ENCODE results near the gene DHX58.
A peak's percentile ranks its signal among the peaks of the same experiment; 100 is the strongest.

Gene DHX58

GRCh38 chr17:42110301-42111264 lies 1.9 kb downstream of the DHX58 start:
- FAIRE-seq = no peak
- no peak for DNase-seq (ENCODE audit: low spot score)

DNA sequence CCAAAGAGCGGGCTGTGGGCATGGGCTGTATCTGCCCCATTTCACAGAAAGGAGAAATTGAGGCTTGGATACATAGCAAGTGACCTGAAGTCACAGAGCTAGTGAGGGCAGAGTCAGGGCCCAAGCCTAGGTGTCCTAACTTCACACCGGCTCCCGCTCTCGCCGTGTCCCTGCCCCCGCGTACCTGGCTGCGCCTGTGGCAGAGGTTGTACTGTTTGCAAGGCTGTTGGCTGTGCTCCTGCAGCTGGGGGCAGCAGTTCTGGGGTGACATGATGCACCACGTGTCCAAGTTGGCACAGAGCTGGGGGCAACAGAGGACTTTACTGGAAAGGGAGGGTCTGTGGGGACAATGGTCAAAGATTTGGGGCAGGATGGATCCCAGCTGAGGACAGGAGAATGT lies 3.4 kb downstream of the DHX58 start:
- FAIRE-seq = no peak
- no peak for DNase-seq (ENCODE audit: low spot score)

DNA sequence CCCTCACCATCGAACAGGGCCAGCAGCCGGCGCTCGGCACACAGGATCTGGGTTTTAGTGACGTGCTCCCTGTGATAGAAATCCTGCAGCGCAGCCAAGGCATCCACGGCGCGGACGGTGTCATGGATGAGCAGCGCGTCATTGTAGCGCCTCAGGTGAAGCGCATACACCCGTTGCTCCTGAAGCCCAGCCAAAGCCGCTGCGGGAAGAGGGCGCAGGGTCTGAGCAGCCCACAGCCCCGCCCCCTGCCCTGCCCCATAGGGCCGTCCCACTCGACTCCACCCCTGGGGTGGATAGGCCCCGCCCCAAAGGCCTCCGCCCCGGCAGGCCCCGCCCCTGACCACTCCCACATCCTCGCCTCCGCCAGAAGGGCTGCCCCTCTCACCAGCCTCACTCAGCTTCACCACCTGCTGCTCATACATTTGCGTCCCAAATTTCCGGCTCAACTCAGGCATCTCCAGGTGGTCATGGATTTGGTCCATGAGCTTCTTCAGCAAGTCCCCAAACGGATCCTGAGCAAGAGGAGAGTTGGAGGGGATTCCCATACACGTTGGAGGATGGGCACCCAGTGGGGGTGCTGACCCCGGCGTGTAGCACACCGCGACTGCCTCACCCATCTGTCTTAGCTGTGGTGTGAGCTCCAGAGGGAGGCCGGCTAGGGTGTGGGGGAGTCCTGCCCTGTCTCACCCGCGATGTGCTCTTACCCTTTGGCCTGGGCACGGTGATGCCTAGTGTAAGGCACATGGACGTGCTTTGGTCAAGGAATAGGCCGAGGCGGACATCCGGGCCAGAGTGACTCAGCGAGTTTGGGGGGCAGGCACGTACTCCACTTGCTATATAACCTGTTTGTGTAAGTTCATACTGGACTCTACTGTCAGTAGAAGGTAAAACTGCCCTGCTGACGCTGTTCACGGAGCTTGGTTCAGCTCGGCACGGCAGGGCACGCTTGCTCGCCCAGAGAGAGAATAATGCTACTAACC lies 4.6 kb downstream of the DHX58 start:
- DNase-seq (ENCODE audit: low spot score) (peak; percentile 58), FAIRE-seq (no peak)

DNA sequence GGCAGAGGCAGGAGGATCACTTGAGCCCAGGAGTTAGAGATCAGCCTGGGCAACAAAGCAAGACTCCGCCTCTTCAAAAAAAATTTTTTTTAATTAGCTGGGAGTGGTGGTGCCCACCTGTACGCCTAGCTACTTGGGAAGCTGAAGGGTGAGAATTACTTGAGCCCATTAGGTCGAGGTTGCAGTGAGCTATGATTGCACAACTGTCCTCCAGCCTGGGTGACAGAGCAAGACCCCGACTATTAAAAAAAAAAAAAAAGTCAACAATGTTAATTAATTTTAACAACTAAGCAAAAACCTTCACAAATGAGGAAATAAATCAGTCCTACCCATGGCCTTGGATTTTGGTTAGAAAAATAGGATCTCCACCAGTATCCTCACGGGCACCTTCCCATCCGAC lies 5.4 kb downstream of the DHX58 start:
- no peak for FAIRE-seq
- no peak for DNase-seq (ENCODE audit: low spot score)

- DNase-seq (ENCODE audit: low spot score) (no peak), FAIRE-seq (no peak)
These were observed 6.5 kb downstream of the DHX58 start for GRCh38 chr17:42106009-42106408.

DNA sequence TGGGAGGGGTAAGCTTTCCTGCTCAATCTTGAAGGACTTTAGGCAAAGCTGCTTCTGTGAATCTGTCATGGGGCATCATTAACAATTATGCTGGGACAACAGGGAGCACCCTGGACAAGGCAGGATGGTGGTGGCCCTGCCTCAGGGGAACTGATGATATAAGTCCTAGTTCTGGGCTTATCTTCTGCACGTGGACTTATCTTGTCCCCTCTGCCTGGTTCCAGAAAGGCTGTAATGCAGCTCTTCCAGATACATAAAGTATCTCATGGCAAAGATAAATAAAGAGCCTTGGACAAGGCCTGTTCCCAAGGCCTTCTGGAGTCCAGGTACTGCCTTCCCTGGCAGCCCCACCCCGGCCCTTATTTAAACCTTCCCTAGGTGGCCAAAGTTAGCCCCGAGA lies 8.2 kb downstream of the DHX58 start:
- FAIRE-seq = no peak

DNA sequence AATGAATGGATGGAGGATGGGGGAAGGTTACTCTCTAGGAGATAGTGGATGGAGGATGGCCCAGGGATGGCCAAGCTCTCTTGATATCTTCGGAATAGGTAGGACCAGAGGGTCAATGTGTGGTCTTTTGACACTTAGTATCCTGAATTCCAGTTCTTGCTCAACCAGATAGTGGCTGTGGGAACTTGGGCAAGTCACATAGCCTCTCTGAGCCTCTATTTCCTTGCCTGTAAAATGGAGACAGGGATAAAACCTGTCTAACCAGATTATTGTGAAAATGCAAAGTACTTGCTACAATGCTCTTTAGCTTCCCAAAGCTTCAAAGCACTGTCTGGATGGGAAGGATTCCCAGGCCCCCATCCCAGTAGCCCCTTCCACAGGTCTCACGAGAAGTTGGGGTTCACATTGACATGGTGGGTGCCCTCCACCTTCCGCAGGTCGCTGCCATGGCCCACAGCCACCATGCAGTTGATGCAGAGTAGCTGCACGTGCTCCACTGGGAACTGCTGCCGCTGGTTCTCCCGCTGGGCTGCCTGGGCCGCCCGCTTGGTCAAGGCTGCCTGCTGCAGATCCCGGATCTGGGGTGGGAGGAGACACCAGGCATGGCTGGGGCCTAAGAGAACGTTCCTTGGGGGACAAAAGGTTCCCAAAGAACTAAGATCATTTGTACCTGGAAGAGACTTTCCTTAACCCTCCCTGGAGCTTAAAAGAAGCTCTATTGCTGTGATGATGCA lies 9.1 kb downstream of the DHX58 start:
- no peak for DNase-seq (ENCODE audit: low spot score)
- no peak for FAIRE-seq

More for the DNA sequence above, 8.2 kb downstream of the DHX58 start:
- DNase-seq (ENCODE audit: low spot score) = no peak

- DNase-seq (ENCODE audit: low spot score) (peak; percentile 77), FAIRE-seq (peak; percentile 52)
These were observed 10.8 kb downstream of the DHX58 start for GRCh38 chr17:42101513-42102292.

DNA sequence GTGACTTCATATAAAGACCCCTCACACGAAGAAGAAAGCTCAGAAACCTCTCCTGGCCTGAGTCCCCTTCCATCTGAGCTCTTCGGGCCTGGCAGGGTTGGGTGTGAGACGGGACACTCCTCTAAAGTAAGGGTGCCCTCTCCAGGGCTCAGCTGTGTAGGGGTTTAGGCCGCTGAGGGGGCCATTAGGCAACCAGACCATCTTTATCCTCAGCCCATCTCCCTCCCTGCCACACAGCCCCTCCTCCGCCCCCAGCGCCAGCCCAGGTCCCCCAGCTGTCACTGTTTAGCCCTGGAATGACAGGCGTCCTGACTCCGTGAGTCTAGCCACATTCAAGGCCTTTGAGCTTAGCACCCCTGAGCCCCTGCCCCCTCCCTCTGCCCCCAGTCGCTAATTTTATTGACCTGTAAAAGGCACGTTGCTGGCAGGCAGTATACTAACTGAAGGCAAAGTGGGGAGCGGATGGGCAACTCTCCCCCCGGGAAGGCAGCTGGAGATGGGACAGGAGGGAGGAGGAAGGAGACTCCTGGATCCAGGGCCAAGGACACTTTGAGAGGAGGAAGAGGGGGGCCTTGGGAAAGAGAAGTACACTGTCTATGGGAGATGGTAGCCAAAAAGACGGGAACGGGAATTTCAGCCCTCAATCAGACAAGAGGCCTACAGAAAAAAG lies 13.6 kb downstream of the DHX58 start:
- no peak for FAIRE-seq

GRCh38 chr17:42097691-42098631 lies 14.6 kb downstream of the DHX58 start, which contains the start of gene ZNF385C:
Gene ZNF385C, minus strand, starts transcription at chr17:42098473. Its CDS starts 35,417 bp downstream, at chr17:42063056.
- DNase-seq (ENCODE audit: low spot score) = no peak
- no peak for FAIRE-seq

More for the DNA sequence above, 13.6 kb downstream of the DHX58 start:
- no peak for DNase-seq (ENCODE audit: low spot score)

- FAIRE-seq (no peak), DNase-seq (ENCODE audit: low spot score) (no peak)
These were observed 16.0 kb downstream of the DHX58 start for GRCh38 chr17:42096360-42097111.

DNA sequence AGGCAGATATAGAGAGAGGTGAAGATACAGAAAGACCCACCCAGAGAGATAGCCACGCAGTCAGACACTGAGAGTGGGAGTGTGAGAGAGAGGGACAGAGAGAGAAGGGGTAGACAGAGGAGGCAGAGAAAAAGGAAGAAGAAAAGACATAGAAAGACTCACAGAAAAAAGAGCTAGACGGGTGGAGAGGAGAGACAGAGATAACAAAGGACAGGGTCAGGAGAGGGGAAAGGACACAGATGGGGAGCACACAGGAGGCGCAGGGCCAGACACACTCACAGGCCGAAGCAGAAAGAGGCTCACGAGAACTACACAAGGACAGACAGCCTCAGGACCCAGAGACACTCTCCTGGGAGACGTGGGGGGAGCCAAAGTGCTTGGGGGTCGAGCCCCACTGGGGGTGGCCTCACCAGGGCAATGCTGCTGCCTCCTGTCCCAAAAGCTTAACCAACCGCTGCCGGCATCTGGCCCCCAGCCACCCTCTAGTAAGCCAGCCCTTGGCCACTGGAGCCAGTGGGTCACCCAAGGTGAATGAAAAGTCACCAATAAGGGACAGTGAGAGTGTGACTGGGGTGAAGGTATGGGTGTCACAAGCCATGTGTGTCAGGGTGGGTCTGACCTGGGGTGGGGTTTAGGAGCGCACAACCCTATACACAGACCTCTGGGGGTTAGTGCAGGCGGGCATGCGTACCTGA lies 18.0 kb downstream of the DHX58 start:
- DNase-seq (ENCODE audit: low spot score) (no peak), FAIRE-seq (no peak)

DNA sequence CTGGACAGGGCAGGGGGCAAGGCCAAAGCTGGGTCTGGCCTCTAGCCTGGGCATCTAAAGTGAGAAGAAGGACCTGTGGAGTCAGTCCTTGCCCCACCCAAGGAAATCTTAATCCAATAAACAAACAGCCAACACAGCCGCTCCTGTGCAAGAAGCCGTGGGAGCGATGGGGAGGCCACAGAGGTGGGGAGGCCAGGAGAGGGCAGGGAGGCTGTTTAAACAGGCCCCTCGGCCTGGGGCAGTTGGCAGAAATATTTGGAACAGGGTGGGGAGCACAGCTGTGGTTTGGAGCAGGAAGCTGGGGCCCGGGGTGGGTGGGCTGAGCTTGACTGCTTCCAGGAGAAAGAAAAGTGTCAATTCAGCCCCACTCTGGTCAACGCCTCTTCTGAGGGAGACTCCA lies 19.6 kb downstream of the DHX58 start:
- DNase-seq (ENCODE audit: low spot score) = no peak
- FAIRE-seq = no peak

DNA sequence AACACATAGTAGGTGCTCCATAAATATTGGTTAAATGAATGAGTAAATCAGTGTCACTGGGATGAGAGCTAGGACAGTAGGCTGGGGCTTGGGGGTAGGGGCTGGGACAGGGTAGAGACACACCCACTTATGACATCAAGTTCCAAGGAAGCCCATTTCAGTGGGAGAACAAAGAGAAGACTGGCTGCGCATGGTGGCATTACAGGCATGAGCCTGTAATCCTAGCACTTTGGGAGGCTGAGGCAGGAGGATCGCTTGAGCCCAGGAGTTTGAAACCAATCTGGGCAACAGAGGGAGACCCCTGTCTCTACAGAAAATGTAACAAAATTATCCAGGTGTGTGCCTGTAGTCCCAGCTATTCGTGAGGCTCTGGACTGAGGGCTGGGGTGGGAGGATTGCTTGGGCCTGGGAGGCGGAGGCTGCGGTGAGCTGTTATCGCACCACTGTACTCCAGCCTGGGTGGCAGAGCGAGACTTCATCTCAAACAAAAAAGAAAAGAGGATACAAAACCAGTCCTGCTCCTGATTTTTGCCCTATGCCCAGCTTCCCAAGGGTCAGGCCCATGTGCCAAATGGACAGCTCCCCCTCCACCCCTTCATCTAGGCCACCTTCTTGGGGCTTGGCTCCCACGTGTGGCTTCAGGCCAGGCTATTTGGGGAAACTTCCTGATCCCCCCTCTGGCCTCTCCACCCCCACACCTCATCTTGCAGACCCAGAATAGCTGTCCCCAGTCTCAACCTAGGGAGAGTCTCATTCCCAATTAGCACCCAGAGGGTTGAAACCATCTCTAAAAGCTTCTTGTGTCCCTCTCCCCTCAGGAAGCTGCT lies 21.3 kb downstream of the DHX58 start:
- FAIRE-seq (no peak), DNase-seq (ENCODE audit: low spot score) (no peak)

- peak; percentile 30 for FAIRE-seq
- no peak for DNase-seq (ENCODE audit: low spot score)
These were observed 23.8 kb downstream of the DHX58 start for GRCh38 chr17:42088736-42089135.

Measured in urothelium cell line (cell line).